OCI-LY1 (cell line): ENCODE results near the gene DYSF.

Source experiments
- H2AFZ ChIP-seq: fragments of 200-600 bp; sonication (generic), shearing (Covaris generic); 2 replicates; pipeline ENCODE4 v1.6.0; 2014; ENCODE audit warnings: antibody characterized with exemption, mild to moderate bottlenecking, low read length
- H3F3A ChIP-seq: fragments of 200-600 bp; sonication (generic), shearing (Covaris generic); 2 replicates; pipeline ENCODE4 v1.6.0; 2014; ENCODE audit warnings: mild to moderate bottlenecking, antibody characterized with exemption, low read length, moderate library complexity; ENCODE audit not compliant: insufficient read depth
- H3K27ac ChIP-seq: fragments of 200-600 bp; sonication (generic); 2 replicates; pipeline ENCODE4 v1.5.1; 2014; ENCODE audit warnings: low read length, mixed run types, mild to moderate bottlenecking, low read depth; ENCODE audit not compliant: poor library complexity, severe bottlenecking
- H3K27me3 ChIP-seq: fragments of 200-600 bp; sonication (generic); 2 replicates; pipeline ENCODE4 v1.6.0; 2014; ENCODE audit warnings: antibody characterized with exemption, mild to moderate bottlenecking, low read length, moderate library complexity; ENCODE audit not compliant: insufficient read depth
- H3K36me3 ChIP-seq: fragments of 200-600 bp; sonication (generic); 2 replicates; pipeline ENCODE4 v1.6.1; 2014; ENCODE audit warnings: mild to moderate bottlenecking, antibody characterized with exemption, low read length, moderate library complexity, mixed read lengths; ENCODE audit not compliant: insufficient read depth
- H3K4me1 ChIP-seq: fragments of 200-600 bp; sonication (generic); 2 replicates; pipeline ENCODE4 v1.5.1; 2014; ENCODE audit warnings: mild to moderate bottlenecking, low read length, moderate library complexity; ENCODE audit not compliant: insufficient read depth, severe bottlenecking
- H3K4me2 ChIP-seq: fragments of 200-600 bp; sonication (generic), shearing (Covaris generic); 2 replicates; pipeline ENCODE4 v1.6.1; 2014; ENCODE audit warnings: low read length
- H3K4me3 ChIP-seq: fragments of 200-600 bp; sonication (generic); 2 replicates; pipeline ENCODE4 v1.5.1; 2014; ENCODE audit warnings: low read length, low read depth, mild to moderate bottlenecking, mixed read lengths; ENCODE audit not compliant: poor library complexity, severe bottlenecking
- H3K79me2 ChIP-seq: fragments of 200-600 bp; shearing (Covaris generic); 2 replicates; pipeline ENCODE4 v1.6.1; 2016; ENCODE audit warnings: mixed run types, low read length, mixed read lengths; ENCODE audit not compliant: insufficient read depth
- H3K9ac ChIP-seq: fragments of 200-600 bp; sonication (generic), shearing (Covaris generic); 2 replicates; pipeline ENCODE4 v1.6.1; 2014; ENCODE audit warnings: mild to moderate bottlenecking, low read length, mixed read lengths
- H3K9me2 ChIP-seq: fragments of 200-600 bp; sonication (generic), shearing (Covaris generic); 2 replicates; pipeline ENCODE4 v1.6.1; 2014; ENCODE audit warnings: low read depth, mild to moderate bottlenecking, low read length, mixed read lengths
- H3K9me3 ChIP-seq: fragments of 200-600 bp; shearing (Covaris generic); 2 replicates; pipeline ENCODE4 v1.6.1; 2014; ENCODE audit warnings: low read length, mixed read lengths
- H4K20me1 ChIP-seq: fragments of 200-600 bp; sonication (generic), shearing (Covaris generic); 2 replicates; pipeline ENCODE4 v1.6.0; 2016; ENCODE audit warnings: mild to moderate bottlenecking, low read length; ENCODE audit not compliant: insufficient read depth
- CTCF ChIP-seq: fragments of 200-600 bp; sonication (generic), shearing (Covaris generic); IDR thresholded peaks from 2 replicates; pipeline ENCODE4 v1.5.1; 2017; ENCODE audit warnings: mild to moderate bottlenecking, antibody characterized with exemption, low read length, moderate library complexity, mixed read lengths
- EZH2 ChIP-seq: fragments of 200-600 bp; sonication (generic), shearing (Covaris generic); IDR thresholded peaks from 2 replicates; pipeline ENCODE4 v1.8.0; 2017; ENCODE audit warnings: borderline replicate concordance, mixed run types, mild to moderate bottlenecking, antibody characterized with exemption, low read length, moderate library complexity, mixed read lengths

The DYSF gene

GRCh38 chr2:71531522-71532047, 78.2 kb downstream of the DYSF start:
- Histone ChIP-seq H3K9ac (no peak overlapping the region), H3F3A (no peaks in the 10 kb centered on the region), H3K27me3 (no peaks in the 10 kb centered on the region), H3K27ac (no peak overlapping the region), H3K9me2 (no peaks in the 10 kb centered on the region), H3K9me3 (no peaks in the 10 kb centered on the region), H3K4me2 (no peak overlapping the region), H3K4me3 (no peak overlapping the region), H4K20me1 (no peaks in the 10 kb centered on the region), H3K4me1 (no peaks in the 10 kb centered on the region), H2AFZ (no peak overlapping the region), H3K36me3 (no peaks in the 10 kb centered on the region), H3K79me2 (no peaks in the 10 kb centered on the region)
- TF ChIP-seq EZH2 (no peak), CTCF (no peak)

GRCh38 chr2:71532327-71532726, 79.0 kb downstream of the DYSF start:
- Histone ChIP-seq H3K79me2 (no peaks in the 10 kb centered on the region), H3K9ac (no peak overlapping the region), H3K36me3 (no peaks in the 10 kb centered on the region), H3F3A (no peaks in the 10 kb centered on the region), H3K4me2 (no peak overlapping the region), H3K4me1 (no peaks in the 10 kb centered on the region), H4K20me1 (no peaks in the 10 kb centered on the region), H3K27ac (no peak overlapping the region), H2AFZ (no peak overlapping the region), H3K9me3 (no peaks in the 10 kb centered on the region), H3K9me2 (no peaks in the 10 kb centered on the region), H3K4me3 (no peak overlapping the region), H3K27me3 (no peaks in the 10 kb centered on the region)
- TF ChIP-seq CTCF (no peak), EZH2 (no peak)

- H3K27ac ChIP-seq: no peak overlapping the region
- H3K9me2 ChIP-seq: no peaks in the 10 kb centered on the region
- H2AFZ ChIP-seq: no peak overlapping the region
- no peak overlapping the region for H3K4me2 ChIP-seq
- no peaks in the 10 kb centered on the region for H3K36me3 ChIP-seq
- no peaks in the 10 kb centered on the region for H3F3A ChIP-seq
- no peaks in the 10 kb centered on the region for H3K27me3 ChIP-seq
- H3K9ac ChIP-seq: no peak overlapping the region
- H3K4me3 ChIP-seq: no peak overlapping the region
- H4K20me1 ChIP-seq: no peaks in the 10 kb centered on the region
- TF ChIP-seq CTCF (no peak), EZH2 (no peak)
- no peaks in the 10 kb centered on the region for H3K9me3 ChIP-seq
- H3K79me2 ChIP-seq: no peaks in the 10 kb centered on the region
- no peaks in the 10 kb centered on the region for H3K4me1 ChIP-seq
These were observed 80.8 kb downstream of the DYSF start for GRCh38 chr2:71534201-71534600.
